GM12891 (cell line): ENCODE measurements around the gene SPIRE1.
"Not testable (repeated sequence)": the region's sequence is repeated elsewhere in the genome, so short reads cannot be mapped to it uniquely, and the experiment has no call there.

Experiments
- DNase-seq: peaks from one replicate; pipeline ENCODE4 v3.0.0; 2011; ENCODE audit warnings: low spot score; ENCODE audit not compliant: insufficient read length
- FAIRE-seq: peaks from 2 replicates; lab custom pipeline; 2011; peaks lifted over from hg19 to GRCh38; lab: Jason Lieb, UNC
- PAX5 ChIP-seq: IDR thresholded peaks from 2 replicates; pipeline ENCODE4 v1.6.1; 2011; ENCODE audit warnings: low read length, moderate library complexity, mild to moderate bottlenecking; ENCODE audit not compliant: insufficient read depth, severe bottlenecking
- POLR2A ChIP-seq: IDR thresholded peaks from 2 replicates; pipeline ENCODE4 v1.6.1; 2011; ENCODE audit warnings: low read depth, low read length, control low read depth
- POLR2AphosphoS5 ChIP-seq: IDR thresholded peaks from 2 replicates; pipeline ENCODE4 v1.6.1; 2011; ENCODE audit warnings: low read depth, low read length, control low read depth
- POU2F2 ChIP-seq: IDR thresholded peaks from 2 replicates; pipeline ENCODE4 v1.6.1; 2011; ENCODE audit warnings: low read depth, mild to moderate bottlenecking, control low read depth, low read length, moderate library complexity
- SPI1 ChIP-seq: IDR thresholded peaks from 2 replicates; pipeline ENCODE4 v1.6.1; 2011; ENCODE audit warnings: low read depth, low read length, control low read depth
- TAF1 ChIP-seq: IDR thresholded peaks from 2 replicates; pipeline ENCODE4 v1.6.1; 2011; ENCODE audit warnings: low read depth, low read length, control low read depth

SPIRE1 gene

GRCh38 chr18:12411456-12411855 is 246.5 kb downstream of the SPIRE1 start:
- no peak; the same call in 1 of the 2 replicates for TF ChIP-seq POLR2A
- no peak for TF ChIP-seq SPI1
- no peak for TF ChIP-seq TAF1
- TF ChIP-seq POLR2AphosphoS5, result no peak
- no peak for TF ChIP-seq POU2F2
- TF ChIP-seq PAX5, result no peak
- FAIRE-seq, result no peak
- DNase-seq, result no peak

- DNase-seq, FAIRE-seq: not testable (repeated sequence)
These were observed 247.2 kb downstream of the SPIRE1 start for GRCh38 chr18:12410747-12411146.

- TF ChIP-seq POLR2AphosphoS5, result no peak
- no peak for TF ChIP-seq TAF1
- no peak for TF ChIP-seq SPI1
- TF ChIP-seq POLR2A, result no peak
- TF ChIP-seq PAX5, result no peak
- no peak for TF ChIP-seq POU2F2
- no peak for DNase-seq
- no peak for FAIRE-seq
These were observed 247.8 kb downstream of the SPIRE1 start for GRCh38 chr18:12410081-12410481.

GRCh38 chr18:12409469-12409868 is 248.4 kb downstream of the SPIRE1 start:
- FAIRE-seq (no peak), DNase-seq (no peak)
- TF ChIP-seq POU2F2 (no peak), SPI1 (no peak), PAX5 (no peak)

- no peak for DNase-seq
- peak; percentile 62 for FAIRE-seq
- no peak for TF ChIP-seq SPI1
- no peak for TF ChIP-seq POLR2A
- no peak for TF ChIP-seq TAF1
- TF ChIP-seq PAX5, result no peak
- no peak for TF ChIP-seq POU2F2
- no peak for TF ChIP-seq POLR2AphosphoS5
These were observed 249.5 kb downstream of the SPIRE1 start for GRCh38 chr18:12408247-12408869.

GRCh38 chr18:12406371-12407111 is 251.4 kb downstream of the SPIRE1 start:
- FAIRE-seq (no peak), DNase-seq (no peak)
- no peak for TF ChIP-seq POLR2A
- no peak for TF ChIP-seq POU2F2
- no peak for TF ChIP-seq POLR2AphosphoS5
- no peak for TF ChIP-seq TAF1
- no peak for TF ChIP-seq PAX5
- TF ChIP-seq SPI1, result no peak

GRCh38 chr18:12405066-12405465 is 252.8 kb downstream of the SPIRE1 start:
- FAIRE-seq, result no peak
- TF ChIP-seq PAX5, result no peak
- no peak for TF ChIP-seq POLR2AphosphoS5
- TF ChIP-seq POU2F2, result no peak
- TF ChIP-seq SPI1, result no peak
- TF ChIP-seq TAF1, result no peak
- TF ChIP-seq POLR2A, result no peak
- DNase-seq, result no peak

GRCh38 chr18:12403601-12404506 is 254.1 kb downstream of the SPIRE1 start:
- FAIRE-seq, result no peak
- no peak for DNase-seq

GRCh38 chr18:12401881-12402280 is 256.0 kb downstream of the SPIRE1 start:
- TF ChIP-seq PAX5 (no peak), POLR2A (no peak), POLR2AphosphoS5 (no peak), TAF1 (no peak), SPI1 (no peak), POU2F2 (no peak)
- FAIRE-seq, result no peak
- DNase-seq, result no peak

More at GRCh38 chr18:12403601-12404506, 254.1 kb downstream of the SPIRE1 start:
- TF ChIP-seq SPI1 (no peak), POLR2A (no peak), TAF1 (no peak), PAX5 (no peak), POLR2AphosphoS5 (no peak), POU2F2 (no peak)

GRCh38 chr18:12399231-12399630 is 258.7 kb downstream of the SPIRE1 start:
- DNase-seq (no peak), FAIRE-seq (no peak)
- TF ChIP-seq TAF1, result no peak
- no peak for TF ChIP-seq POLR2A
- TF ChIP-seq POLR2AphosphoS5, result no peak
- TF ChIP-seq PAX5, result no peak
- no peak for TF ChIP-seq POU2F2
